GM12872 (cell line): Measurements from ENCODE around the gene RGS17.

Experiments used
- TF ChIP-seq, protein P1 (sequence below): IDR thresholded peaks from 3 replicates; pipeline ENCODE4 v1.5.1; 2011; ENCODE audit warnings: low read depth, mild to moderate bottlenecking, low read length, moderate library complexity; ENCODE audit not compliant: insufficient read depth

The RGS17 gene

DNA sequence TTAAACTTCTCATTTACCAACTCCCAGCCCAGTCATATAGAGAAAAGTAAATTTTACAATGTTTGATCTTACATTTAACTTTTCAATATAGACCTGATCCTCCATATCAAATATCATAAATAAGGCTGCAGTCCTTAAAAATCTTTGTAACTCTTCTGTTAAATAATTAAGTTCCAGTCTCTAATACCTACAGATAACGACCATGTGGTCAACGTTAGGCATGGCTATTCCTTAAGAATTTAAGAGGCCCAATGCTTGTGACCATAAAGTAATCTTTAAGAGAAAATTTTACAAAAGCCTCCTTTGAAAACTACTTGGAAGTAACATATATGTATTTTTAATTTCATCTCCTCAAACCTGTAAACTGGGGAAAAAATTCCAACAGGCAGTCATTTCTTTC is 149.9 kb downstream of the RGS17 start:
- TF ChIP-seq, protein P1, sequence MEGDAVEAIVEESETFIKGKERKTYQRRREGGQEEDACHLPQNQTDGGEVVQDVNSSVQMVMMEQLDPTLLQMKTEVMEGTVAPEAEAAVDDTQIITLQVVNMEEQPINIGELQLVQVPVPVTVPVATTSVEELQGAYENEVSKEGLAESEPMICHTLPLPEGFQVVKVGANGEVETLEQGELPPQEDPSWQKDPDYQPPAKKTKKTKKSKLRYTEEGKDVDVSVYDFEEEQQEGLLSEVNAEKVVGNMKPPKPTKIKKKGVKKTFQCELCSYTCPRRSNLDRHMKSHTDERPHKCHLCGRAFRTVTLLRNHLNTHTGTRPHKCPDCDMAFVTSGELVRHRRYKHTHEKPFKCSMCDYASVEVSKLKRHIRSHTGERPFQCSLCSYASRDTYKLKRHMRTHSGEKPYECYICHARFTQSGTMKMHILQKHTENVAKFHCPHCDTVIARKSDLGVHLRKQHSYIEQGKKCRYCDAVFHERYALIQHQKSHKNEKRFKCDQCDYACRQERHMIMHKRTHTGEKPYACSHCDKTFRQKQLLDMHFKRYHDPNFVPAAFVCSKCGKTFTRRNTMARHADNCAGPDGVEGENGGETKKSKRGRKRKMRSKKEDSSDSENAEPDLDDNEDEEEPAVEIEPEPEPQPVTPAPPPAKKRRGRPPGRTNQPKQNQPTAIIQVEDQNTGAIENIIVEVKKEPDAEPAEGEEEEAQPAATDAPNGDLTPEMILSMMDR: no peak

DNA sequence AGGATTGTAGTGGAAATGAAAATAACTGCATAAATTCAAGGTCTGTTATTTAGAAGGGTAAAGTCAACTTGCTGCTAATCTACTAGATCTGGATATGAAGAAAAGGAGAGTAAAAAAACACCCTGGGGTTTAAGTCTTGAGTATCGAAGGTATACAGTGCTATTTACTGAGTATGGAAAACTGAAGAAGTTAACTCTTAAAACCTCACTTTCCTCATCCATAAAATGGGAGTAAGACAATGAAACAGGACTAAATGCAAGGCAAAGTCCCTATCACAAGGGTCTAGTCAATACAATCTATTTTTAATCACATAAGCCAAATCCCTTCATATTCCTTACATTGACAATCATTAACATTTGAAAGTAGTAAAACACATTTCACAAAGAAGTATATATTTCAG is 150.4 kb downstream of the RGS17 start:
- TF ChIP-seq, protein P1: no peak

DNA sequence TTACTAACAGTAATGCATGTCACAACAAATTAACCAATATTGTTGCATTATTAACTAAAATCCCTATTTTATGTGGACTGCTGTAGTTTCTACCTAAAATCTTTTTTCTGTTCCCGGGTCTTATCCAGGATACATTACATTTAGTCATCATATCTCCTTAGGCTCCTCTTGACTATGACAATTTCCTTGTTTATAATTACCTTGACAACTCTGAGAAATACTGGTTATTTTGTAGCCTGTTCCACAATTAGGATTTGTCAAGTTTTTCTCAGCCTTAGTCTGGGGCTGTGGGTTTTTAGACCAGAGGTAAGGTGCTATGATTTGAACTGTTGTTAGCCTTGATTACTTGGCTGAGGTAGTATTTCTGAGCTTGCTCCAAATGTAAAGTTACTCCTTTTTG is 152.0 kb downstream of the RGS17 start:
- TF ChIP-seq, protein P1: no peak

GRCh38 chr6:152978058-152978457 is 153.0 kb downstream of the RGS17 start:
- TF ChIP-seq, protein P1: no peak

DNA sequence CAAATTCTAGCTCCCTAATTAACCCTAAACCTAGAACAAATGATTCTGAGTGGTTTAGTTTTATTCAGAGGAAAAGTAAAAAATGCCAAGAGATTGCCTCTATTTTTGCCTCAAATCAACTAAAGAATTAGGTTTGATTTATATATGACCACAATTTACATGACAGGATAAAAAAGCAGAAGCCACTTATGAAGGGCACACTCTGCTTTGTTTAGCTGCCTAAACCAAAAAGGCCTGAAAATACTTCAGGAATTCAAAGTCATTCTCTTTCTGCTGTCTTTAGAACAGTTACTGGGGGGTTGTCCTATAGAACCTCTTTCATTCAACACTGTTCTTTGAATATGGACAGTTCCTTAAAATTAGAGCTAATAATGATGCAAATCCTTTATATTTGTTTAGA is 153.5 kb downstream of the RGS17 start:
- TF ChIP-seq, protein P1: no peak

- TF ChIP-seq, protein P1: no peak
These were observed 154.3 kb downstream of the RGS17 start for GRCh38 chr6:152976749-152977148.

GRCh38 chr6:152975204-152975915 is 155.7 kb downstream of the RGS17 start:
- TF ChIP-seq, protein P1: no peak
